NCI-H1092 (cell line): ENCODE results near the gene GPC3.

Source experiments
- DNase-seq: peaks from one replicate; lab custom pipeline; 2025; lab: John Stamatoyannopoulos, UW

GPC3 gene

DNA sequence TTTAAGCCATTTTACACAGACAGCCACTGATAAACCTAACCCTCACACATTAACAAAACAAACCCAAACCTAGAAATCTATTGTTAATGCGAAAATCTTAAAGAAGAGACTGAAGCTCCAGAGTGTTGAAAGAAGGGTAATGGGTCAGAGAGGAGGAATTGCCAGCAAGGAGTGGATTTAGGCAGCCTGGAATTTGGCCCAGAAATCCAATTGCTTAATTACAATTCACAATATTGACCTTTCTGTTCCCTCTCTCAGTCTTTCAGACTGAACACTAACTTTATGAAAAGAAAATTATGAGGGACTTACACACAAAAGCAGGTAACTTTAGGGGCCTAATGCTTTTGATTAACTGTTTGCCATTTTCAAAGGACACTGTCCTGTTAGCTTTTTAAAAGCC is 384.9 kb downstream of the GPC3 start:
- DNase-seq: no peak

DNA sequence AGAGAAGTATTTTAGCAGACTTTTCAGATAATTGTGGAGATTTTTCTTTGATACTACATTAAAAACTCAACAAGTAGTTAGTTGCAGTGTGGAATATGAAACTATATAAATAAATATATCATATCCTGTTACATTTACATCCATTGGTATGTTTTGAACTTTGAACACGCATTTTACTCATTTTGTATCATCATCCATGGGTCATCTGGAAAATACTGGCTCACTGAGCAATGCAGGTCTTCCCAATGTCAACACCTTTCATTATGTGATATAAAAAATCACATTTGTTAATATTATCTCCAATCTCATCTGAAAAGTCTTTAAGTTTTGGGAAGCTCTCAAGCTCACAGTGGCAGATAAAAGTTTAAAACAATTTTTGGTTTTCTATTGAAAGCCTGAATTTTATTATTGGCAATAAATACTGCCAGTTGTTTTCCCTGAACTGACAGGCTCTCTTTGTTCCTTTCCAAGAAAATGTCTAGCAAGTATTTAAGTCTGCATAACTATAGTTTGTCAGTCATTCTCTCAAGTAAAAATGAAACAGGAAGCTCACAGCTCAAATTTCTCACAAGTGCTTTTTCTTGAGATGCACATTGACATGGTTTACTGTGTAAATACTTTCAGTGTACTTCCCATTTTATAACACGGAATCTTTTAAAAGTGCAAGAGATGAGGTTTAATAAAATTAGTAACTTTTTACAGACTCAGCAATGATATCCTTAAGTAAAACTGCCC is 386.6 kb downstream of the GPC3 start:
- DNase-seq: no peak

DNA sequence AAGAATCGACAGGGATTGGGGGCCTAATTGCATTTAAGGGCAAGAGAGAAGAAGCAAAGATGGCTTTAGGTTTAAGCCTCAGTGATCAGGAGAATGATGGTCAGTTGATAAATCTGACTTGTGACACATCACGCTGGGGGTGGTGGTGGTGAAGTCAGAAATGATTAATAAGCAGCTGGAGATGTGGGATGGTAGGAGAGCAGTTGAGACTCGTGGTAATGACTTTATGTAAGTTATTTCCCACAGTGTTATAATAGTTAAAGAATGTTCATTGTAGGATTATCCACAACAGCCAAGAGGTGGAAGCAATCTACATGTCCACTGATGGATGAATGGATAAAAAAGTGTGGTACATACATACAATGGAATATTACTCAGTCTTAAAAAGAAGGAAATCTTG is 391.2 kb downstream of the GPC3 start:
- no peak for DNase-seq

GRCh38 chrX:133593531-133593930 is 391.9 kb downstream of the GPC3 start:
- no peak for DNase-seq

DNA sequence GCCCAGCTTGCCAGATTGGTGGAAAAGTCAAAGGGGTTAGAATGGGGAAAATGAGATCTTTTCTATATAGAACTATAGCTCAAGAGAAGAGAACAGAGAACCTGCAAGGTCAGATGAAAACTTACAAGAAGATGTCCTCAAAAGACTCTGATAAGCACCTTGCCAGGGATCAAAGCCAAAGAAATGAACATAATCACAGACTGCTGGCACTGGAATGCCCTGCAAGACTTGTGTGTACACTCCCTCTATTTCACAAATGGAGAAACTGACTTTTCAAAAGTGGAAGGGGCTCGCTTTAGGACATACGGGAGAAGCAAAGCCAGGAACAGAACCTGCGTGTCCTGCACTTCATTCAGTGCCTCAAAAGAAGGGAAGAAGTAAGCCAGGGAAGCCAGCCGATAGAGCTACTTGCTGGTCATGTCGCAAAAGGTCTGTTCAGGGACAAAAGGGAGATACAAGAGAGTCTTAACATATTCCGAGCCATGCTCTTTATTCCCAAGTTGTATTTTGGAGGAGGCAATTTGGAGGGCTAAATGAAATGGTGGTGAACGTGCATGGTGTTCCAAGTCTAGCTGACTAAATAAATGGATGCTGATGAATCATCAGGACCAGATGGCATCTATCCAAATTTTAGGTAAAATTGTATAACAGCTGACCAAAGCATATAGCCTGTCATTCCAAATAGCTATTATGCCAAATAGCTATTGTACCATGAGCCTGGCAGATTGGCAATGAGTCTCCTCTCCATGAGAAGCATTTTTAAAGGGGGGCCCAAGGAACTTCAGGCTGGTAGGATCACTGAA is 394.5 kb downstream of the GPC3 start:
- no peak for DNase-seq

DNA sequence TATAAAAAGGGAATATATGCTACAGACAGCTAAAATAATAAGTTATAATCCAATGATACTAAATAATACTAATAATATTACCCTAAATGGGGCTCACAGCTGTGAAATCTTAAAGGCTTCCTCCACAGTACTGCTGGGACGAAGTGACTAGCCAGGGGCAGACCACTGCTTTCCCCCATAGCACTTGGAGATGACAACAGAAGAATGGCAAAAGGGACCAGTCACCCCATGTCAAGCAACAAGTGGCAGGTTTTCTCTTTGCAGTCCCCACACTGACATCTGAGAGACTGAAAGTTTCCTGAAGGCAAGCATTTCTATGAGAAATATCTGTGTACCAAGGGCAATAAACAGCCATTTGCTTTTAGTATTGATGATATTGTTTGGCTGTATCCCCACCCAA is 396.6 kb downstream of the GPC3 start:
- DNase-seq: no peak

- DNase-seq: no peak
Observed at GRCh38 chrX:133587818-133588217, 397.6 kb downstream of the GPC3 start.

DNA sequence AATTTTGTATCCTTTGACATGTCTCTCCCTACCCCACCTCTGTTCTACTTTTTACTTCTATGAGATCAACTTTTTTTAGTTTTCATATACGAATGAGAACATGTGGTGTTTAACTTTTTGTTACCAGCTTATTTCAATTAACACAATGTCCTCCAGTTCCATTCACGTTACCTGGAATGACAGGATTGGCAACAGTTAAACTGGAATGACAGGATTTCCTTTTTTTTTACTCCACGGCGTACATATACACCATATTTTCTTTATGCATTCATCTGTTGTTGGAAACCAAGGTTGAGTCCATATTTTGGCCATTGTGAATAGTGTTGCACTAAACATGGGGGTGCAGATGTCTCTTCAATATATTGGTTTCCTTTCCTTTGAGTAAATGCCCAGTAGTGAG is 398.3 kb downstream of the GPC3 start:
- no peak for DNase-seq

- no peak for DNase-seq
Observed at GRCh38 chrX:133586443-133586842, 399.0 kb downstream of the GPC3 start.

DNA sequence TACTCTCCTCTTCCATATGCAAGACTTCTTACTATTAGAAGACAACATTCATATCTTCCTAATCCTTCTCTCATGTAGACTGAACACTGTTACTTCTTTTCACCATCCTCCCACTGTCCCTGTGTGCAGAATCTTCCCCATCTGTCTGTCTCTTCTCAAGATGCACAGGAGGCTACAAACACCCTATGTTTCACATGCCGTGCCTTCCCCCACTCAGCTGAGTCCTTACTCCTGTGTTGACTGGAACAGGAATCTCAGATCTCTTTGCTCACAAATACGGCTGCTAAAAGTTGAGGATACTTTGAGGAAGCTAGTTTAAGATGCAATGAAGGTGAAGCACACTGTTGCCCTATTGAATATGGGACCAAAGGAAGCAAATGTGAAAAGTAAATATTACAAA is 401.6 kb downstream of the GPC3 start:
- DNase-seq: no peak

DNA sequence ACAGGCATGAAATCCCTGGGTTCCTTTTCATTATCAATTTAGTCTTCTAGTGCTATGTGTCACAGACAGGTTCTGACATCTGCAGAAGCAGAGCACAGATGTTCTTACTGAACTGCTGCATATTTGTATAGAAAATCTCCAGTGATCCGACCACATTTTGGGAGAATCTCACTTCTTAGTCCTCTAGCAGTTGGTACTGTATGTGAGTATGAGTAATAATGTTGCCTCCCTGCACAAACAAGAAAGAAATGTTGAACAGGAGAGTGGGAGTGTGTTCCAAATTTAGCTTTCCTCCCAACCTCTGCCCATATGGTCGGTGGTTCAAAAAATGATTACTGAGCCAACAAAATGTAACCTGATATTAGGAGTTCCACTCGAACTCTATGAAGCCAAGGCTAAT is 404.8 kb downstream of the GPC3 start:
- no peak for DNase-seq

DNA sequence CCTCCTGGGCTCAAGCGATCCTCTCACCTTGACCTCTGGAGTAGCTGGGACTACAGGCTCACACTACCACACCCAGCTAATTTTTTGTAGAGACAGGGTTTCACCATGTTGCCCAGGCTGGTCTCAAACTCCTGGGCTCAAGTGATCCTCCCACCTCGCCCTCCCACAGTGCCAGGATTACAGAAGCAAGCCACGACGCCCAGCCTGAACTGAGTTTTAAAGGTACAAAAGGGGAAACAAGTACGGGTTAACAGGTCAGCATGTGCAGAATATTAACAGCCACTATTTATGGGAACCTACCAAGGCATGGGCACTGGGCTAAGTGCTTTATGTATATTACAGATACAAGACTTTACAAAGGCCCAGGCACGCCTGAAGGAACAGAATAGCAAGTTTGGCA is 405.8 kb downstream of the GPC3 start:
- no peak for DNase-seq

GRCh38 chrX:133576876-133577275 is 408.5 kb downstream of the GPC3 start:
- no peak for DNase-seq

GRCh38 chrX:133575501-133576136 is 409.8 kb downstream of the GPC3 start:
- no peak for DNase-seq

DNA sequence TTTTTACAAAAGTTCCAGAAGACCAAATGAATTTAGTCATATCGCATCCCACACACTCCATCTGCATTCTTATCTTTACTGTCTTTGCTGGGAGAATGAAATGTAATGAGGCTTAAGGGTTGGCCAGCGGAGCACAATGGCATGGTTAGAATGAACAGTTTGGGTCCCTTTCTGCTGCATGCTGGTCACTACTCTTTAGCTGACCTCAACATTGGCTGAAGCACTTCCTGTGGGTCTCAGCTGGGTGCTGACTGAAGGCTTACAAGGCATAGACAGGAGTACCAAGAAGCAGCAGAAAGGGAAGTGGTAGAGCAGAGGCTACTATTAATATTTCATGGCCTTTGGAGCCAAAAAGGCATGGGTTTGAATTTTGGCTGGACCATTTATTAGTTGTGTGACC is 410.7 kb downstream of the GPC3 start:
- no peak for DNase-seq

DNA sequence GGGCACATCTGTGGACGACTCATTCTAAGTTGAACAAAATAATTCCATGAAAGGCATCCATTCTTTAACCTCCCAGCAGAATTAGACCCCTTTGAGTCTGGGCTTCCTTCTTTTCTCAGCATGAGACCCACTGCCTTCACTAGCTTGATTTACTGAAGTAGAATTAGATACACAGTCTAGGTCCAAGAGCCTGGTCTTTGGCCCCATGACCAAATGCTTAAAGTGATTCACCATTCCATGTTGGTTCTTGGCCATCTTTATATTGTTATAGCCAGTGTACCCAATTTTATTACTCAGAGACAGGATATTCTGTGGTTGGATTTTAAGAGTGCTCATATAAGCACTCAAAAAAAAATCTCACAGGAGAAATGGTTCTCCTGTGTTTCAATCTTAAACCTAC is 414.8 kb downstream of the GPC3 start:
- DNase-seq: no peak

DNA sequence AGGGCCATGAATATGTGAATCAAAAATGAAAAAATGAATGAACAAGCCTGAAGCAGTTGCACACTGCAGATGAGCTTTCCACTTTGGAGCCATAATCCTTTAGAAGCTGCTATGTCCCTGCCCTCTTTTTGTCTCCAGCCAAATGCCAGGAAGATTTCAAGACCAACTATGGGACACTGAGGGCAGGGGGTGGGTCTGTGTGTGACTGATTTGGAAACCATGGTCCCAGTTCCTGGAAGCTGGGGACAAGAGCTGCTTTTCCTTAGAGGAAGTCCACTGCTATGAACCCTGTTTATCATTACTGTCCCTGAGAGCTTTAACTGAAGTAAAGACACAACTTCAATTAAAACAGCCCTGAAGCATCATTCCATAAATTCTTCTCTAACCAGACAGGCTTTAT is 416.2 kb downstream of the GPC3 start:
- DNase-seq: no peak

- no peak for DNase-seq
Observed at GRCh38 chrX:133568109-133568508, 417.3 kb downstream of the GPC3 start.

DNA sequence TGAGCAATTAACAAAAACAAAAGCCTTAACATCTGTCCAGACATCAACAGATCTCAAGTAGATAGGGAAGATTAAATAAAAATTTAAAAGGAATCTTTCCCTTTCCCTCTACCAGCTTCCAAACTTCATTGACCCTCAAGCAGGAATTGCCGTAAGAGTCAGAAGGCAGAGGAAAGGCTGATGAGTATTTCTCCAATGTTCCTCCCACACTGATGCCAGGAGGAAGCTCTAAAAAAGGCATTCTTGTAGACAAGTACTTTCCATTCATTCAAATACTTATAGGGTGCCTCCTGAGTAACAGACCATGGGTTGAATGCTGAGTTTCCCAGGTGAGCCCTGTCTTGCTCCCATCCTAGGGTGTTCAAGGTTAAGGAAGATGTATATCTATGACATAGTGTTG is 418.5 kb downstream of the GPC3 start:
- no peak for DNase-seq

DNA sequence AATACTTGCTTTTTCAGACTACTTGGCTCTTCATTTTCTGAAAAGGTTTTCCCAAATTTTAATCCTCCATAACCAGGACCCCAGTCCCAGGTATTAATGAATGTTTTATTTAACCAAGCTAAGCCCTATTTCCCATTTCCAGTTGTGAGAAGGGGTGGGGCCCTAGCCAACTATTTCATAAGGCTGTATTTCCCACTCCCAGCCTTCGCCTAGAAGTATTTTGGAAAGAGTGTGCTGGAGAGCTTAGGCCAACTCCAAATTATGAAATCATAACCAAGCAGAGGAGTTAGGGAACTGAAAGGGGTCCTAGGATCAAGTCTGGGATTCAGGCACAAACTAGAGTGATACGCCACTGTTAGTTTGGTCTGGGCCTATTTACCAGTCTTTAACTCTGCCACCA is 421.7 kb downstream of the GPC3 start:
- no peak for DNase-seq

DNA sequence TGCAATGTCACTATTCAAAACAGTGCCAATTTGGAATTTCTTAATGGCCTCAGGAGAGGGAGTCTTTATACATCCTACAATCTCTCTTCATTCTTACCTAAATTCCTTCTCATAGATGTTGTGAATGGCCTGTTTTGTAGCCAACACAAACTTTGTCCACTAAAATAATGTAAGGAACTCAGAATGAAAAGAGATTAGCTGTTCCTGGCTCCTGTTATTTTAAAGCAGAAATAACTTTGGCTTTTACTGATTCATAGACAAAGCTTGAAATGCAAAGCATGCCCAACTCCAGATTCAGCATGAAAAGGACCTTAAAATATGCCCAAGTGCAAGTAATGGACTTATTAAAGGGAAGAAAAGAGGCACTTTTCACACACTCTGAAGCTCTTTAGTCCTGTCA is 424.1 kb downstream of the GPC3 start:
- no peak for DNase-seq

GRCh38 chrX:133559909-133560308 is 425.5 kb downstream of the GPC3 start:
- no peak for DNase-seq

- no peak for DNase-seq
Observed at GRCh38 chrX:133555782-133556458, 429.5 kb downstream of the GPC3 start.
